ENCODE data around the gene TOR4A. TPM values are rescaled to one million over a fixed set of nuclear protein-coding genes. Genes with fewer than 3 reads are reported as not detected.
"Not testable (repeated sequence)": the region's sequence is repeated elsewhere in the genome, so short reads cannot be mapped to it uniquely, and the experiment has no call there.

TOR4A gene
- total RNA-seq, 3 donors from 2014 or later = 3.2 to 4.0 (median 3.6) TPM

- DNase-seq (no peak), ATAC-seq (no peak)
- H3K4me3 Mint-ChIP-seq = no peak overlapping the region
- no peaks in the 10 kb centered on the region for H3K36me3 Mint-ChIP-seq (ENCODE audit: insufficient read depth)
- H3K27me3 Mint-ChIP-seq (ENCODE audit: low read depth) = peaks cover 4% of the 10 kb centered on the region
- H3K4me1 Mint-ChIP-seq (ENCODE audit: low read depth) = peaks cover 13% of the 10 kb centered on the region
- no peaks in the 10 kb centered on the region for H3K9me3 Mint-ChIP-seq
Measured at GRCh38 chr9:137234758-137235423, 42.6 kb upstream of the TOR4A start.

GRCh38 chr9:137235424-137236237, 41.9 kb upstream of the TOR4A start:
- Mint-ChIP-seq H3K27me3 (ENCODE audit: low read depth) (peaks cover 4% of the 10 kb centered on the region), H3K4me3 (no peak overlapping the region), H3K4me1 (ENCODE audit: low read depth) (peaks cover 13% of the 10 kb centered on the region), H3K36me3 (ENCODE audit: insufficient read depth) (no peaks in the 10 kb centered on the region), H3K9me3 (no peaks in the 10 kb centered on the region)
- DNase-seq (no peak), ATAC-seq (no peak)

- Mint-ChIP-seq H3K9me3 (no peaks in the 10 kb centered on the region), H3K27me3 (ENCODE audit: low read depth) (peaks cover 4% of the 10 kb centered on the region), H3K36me3 (ENCODE audit: insufficient read depth) (no peaks in the 10 kb centered on the region), H3K4me3 (no peak overlapping the region), H3K4me1 (ENCODE audit: low read depth) (peaks cover 13% of the 10 kb centered on the region)
- peak; percentile 26 to 32 for ATAC-seq
- DNase-seq = peak; percentile 93
Measured at GRCh38 chr9:137236238-137236935, 41.1 kb upstream of the TOR4A start.

DNA sequence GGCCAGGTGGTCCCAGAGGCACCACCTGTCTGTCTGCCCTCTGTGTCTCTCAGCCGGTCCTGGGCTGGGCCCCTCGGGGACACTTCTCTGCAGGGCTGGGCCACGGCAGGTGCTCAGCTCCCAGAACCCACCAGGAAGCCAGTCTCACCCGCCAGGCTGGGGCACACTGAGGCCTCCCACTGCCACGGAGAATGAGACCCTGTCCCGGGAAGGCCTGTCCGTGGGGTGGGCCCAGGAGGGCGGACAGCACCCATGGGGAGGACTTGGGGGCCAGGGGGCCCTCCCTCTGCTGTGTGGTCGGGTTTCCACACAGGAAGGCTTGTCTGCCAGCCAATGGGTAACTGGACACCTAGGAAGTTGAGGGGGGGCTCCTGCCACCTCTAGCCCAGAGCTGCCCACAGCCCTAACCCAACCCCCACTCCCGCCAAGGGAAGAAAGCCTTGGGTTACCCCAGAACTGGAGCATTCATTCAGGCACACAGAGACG, 40.5 kb upstream of the TOR4A start:
- no peaks in the 10 kb centered on the region for H3K9me3 Mint-ChIP-seq
- H3K27me3 Mint-ChIP-seq (ENCODE audit: low read depth) = peaks cover 2% of the 10 kb centered on the region
- H3K36me3 Mint-ChIP-seq (ENCODE audit: insufficient read depth) = no peaks in the 10 kb centered on the region
- DNase-seq (no peak), ATAC-seq (no peak)
- H3K4me1 Mint-ChIP-seq (ENCODE audit: low read depth) = peaks cover 13% of the 10 kb centered on the region
- no peak overlapping the region for H3K4me3 Mint-ChIP-seq

DNA sequence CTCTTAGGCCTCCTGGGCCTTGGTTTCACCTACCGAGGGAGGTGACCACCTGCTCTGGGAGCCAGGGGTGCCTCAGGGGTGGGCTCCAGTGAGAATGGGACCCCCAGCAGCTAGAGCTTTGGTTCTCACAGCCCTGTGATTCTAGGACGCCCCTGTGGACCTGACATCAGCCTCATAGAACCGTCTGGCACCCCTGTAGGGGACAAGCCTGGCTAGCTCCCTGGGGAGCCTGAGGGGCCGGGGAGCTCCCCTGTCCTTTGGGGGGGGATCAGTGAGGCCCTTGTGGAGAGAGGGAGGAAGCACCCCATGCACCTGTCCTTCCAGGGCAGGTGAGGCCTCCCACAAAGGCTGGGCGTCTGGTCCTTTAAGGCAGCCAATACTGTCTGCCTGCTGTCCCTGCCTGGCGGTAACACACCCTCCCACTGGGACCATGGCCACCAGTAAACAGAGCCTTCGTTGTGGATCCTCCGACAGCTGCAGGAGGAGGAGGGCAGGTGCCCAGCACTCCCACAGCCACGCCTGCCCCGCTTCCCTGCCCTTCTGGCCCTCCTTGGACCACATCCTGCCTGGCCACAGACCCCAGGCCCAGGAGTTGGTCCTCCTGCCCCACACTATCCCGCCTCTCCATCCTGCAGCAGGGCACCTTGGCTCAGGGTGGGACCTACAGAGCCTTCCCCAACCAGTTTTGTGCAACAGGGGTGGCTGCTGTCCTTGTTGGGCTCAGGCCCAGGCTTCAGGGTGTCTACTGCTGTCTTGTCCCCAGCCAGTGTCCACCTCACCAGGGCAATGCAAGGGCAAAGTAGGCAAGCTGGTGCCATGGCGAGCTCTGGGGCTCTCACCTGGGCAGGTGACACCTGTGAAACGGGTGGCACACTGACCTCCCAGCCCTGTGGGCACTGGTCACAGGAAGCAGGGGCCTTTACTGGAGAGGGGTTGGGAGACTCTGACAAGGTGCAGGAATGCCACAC, 39.5 kb upstream of the TOR4A start:
- H3K27me3 Mint-ChIP-seq (ENCODE audit: low read depth) = peaks cover 2% of the 10 kb centered on the region

GRCh38 chr9:137239541-137240200, 37.9 kb upstream of the TOR4A start:
- H3K4me1 Mint-ChIP-seq (ENCODE audit: low read depth) = peaks cover 28% of the 10 kb centered on the region
- H3K4me3 Mint-ChIP-seq = peak overlapping the region; percentile 75
- not testable (repeated sequence) for H3K9me3 Mint-ChIP-seq; H3K27me3 Mint-ChIP-seq (ENCODE audit: low read depth); ATAC-seq; DNase-seq
- peaks cover 12% of the 10 kb centered on the region for H3K36me3 Mint-ChIP-seq (ENCODE audit: insufficient read depth)

More for the DNA sequence above, 39.5 kb upstream of the TOR4A start:
- H3K9me3 Mint-ChIP-seq = no peaks in the 10 kb centered on the region
- H3K36me3 Mint-ChIP-seq (ENCODE audit: insufficient read depth) = peaks cover 9% of the 10 kb centered on the region
- DNase-seq (no peak), ATAC-seq (no peak)
- H3K4me1 Mint-ChIP-seq (ENCODE audit: low read depth) = peaks cover 23% of the 10 kb centered on the region
- H3K4me3 Mint-ChIP-seq = no peak overlapping the region

DNA sequence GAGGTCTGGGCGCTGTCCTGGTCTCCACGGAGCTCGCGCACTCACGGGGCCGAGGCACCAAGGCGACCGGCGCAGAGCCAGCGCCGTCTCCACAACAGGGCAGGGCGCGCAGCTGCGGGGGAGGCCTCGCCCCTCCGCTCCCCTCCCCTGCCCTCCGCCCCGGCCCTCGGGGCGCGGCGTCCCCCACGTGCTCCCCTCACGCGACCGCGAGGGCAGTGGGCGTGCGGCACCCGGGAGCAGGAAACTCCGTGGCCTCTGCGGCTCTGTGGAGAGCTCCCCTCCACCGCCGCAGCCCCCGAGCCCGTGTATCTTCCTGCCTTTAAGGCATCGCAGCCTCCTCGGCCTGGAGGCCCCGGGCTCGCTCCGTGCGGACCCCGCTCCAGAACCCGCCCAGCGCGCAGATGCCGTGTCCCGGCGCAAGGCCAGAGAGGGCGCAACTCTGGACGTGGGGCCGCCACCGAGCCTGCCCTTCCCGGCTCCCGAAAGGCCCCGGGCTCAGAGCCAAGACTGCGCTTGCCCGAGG, 37.1 kb upstream of the TOR4A start:
- peaks cover 12% of the 10 kb centered on the region for H3K36me3 Mint-ChIP-seq (ENCODE audit: insufficient read depth)

GRCh38 chr9:137240841-137241489, 36.6 kb upstream of the TOR4A start, which contains the start of gene TUBB4B:
Gene TUBB4B, plus strand, starts transcription at chr9:137241287. Its CDS starts 74 bp downstream, at chr9:137241361.
- H3K27me3 Mint-ChIP-seq (ENCODE audit: low read depth) = no peaks in the 10 kb centered on the region
- DNase-seq (peak; percentile 96), ATAC-seq (peak; percentile 77 to 78)
- peak within 1 kb of the TSS; percentile 89 for H3K4me3 Mint-ChIP-seq
- H3K9me3 Mint-ChIP-seq = no peaks in the 10 kb centered on the region
- H3K36me3 Mint-ChIP-seq (ENCODE audit: insufficient read depth) = peaks cover 12% of the 10 kb centered on the region
- peaks cover 28% of the 10 kb centered on the region for H3K4me1 Mint-ChIP-seq (ENCODE audit: low read depth)

More for the DNA sequence above, 37.1 kb upstream of the TOR4A start:
- H3K9me3 Mint-ChIP-seq = no peaks in the 10 kb centered on the region
- peaks cover 28% of the 10 kb centered on the region for H3K4me1 Mint-ChIP-seq (ENCODE audit: low read depth)
- no peaks in the 10 kb centered on the region for H3K27me3 Mint-ChIP-seq (ENCODE audit: low read depth)
- peak; percentile 38 to 42 for ATAC-seq
- peak overlapping the region; percentile 75 for H3K4me3 Mint-ChIP-seq
- DNase-seq = peak; percentile 64

- ATAC-seq (peak; percentile 42 to 46), DNase-seq (peak; percentile 73)
- peaks cover 28% of the 10 kb centered on the region for H3K4me1 Mint-ChIP-seq (ENCODE audit: low read depth)
- H3K27me3 Mint-ChIP-seq (ENCODE audit: low read depth) = no peaks in the 10 kb centered on the region
- H3K4me3 Mint-ChIP-seq = peak overlapping the region; percentile 89
- H3K9me3 Mint-ChIP-seq = no peaks in the 10 kb centered on the region
- H3K36me3 Mint-ChIP-seq (ENCODE audit: insufficient read depth) = peaks cover 12% of the 10 kb centered on the region
Measured at GRCh38 chr9:137241490-137242268, 35.8 kb upstream of the TOR4A start.

DNA sequence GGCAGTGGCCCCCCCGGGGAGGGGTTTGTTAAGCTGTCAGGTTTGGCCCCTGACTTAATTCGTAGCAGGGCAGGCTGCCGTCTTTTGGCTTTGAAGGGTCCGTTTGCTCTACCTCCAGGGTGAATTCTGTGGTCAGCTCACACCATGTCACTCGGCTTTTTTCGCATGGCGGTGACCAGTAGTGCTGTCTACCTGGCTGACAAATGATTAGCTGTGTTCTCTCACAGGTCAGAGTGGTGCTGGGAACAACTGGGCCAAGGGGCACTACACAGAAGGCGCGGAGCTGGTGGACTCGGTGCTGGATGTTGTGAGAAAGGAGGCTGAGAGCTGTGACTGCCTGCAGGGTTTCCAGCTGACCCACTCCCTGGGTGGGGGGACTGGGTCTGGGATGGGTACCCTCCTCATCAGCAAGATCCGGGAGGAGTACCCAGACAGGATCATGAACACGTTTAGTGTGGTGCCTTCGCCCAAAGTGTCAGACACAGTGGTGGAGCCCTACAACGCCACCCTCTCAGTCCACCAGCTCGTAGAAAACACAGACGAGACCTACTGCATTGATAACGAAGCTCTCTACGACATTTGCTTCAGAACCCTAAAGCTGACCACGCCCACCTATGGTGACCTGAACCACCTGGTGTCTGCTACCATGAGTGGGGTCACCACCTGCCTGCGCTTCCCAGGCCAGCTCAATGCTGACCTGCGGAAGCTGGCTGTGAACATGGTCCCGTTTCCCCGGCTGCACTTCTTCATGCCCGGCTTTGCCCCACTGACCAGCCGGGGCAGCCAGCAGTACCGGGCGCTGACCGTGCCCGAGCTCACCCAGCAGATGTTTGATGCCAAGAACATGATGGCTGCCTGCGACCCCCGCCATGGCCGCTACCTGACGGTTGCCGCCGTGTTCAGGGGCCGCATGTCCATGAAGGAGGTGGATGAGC, 35.0 kb upstream of the TOR4A start:
- ATAC-seq = no peak
- peaks cover 28% of the 10 kb centered on the region for H3K4me1 Mint-ChIP-seq (ENCODE audit: low read depth)
- H3K27me3 Mint-ChIP-seq (ENCODE audit: low read depth) = no peaks in the 10 kb centered on the region
- H3K9me3 Mint-ChIP-seq = no peaks in the 10 kb centered on the region
- H3K4me3 Mint-ChIP-seq = peak overlapping the region; percentile 87
- DNase-seq = no peak
- peaks cover 12% of the 10 kb centered on the region for H3K36me3 Mint-ChIP-seq (ENCODE audit: insufficient read depth)

GRCh38 chr9:137243266-137243625, 34.3 kb upstream of the TOR4A start:
- peaks cover 27% of the 10 kb centered on the region for H3K4me1 Mint-ChIP-seq (ENCODE audit: low read depth)

More at GRCh38 chr9:137243266-137243625, 34.3 kb upstream of the TOR4A start:
- not testable (repeated sequence) for DNase-seq; ATAC-seq; H3K9me3 Mint-ChIP-seq; H3K27me3 Mint-ChIP-seq (ENCODE audit: low read depth)
- H3K36me3 Mint-ChIP-seq (ENCODE audit: insufficient read depth) = peaks cover 12% of the 10 kb centered on the region
- H3K4me3 Mint-ChIP-seq = peak overlapping the region; percentile 87

Data from activated T-cell treated with anti-CD3 and anti-CD28 coated beads, Interleukin-2, amount 50 U/mL, for 4 hours (primary cell).